22Rv1 (cell line): ENCODE measurements around the gene CALML3.

ENCODE experiments used
- ZFX ChIP-seq: fragments of 450-650 bp; IDR thresholded peaks from 2 replicates; pipeline ENCODE4 v1.6.1; 2017; ENCODE audit warnings: antibody characterized with exemption, borderline replicate concordance
- TF ChIP-seq, protein P1 (sequence below): fragments of 450-650 bp; IDR thresholded peaks from 2 replicates; pipeline ENCODE4 v1.5.1; 2017; ENCODE audit warnings: mild to moderate bottlenecking

DNA sequence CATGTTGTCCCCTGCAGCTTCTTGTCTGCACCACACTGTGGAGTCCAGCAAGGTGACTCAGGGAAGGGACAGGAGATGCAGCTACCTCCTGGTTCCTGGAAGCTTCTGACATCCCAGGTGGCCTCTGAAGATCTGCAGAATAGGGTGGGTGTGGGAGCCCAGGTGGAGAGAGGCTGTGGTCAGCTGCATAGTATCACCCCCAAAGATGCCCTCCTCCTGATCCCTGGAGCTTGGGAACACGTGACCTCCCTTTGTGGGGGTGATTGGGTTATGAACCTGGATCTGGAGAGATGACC is 25.4 kb downstream of the CALML3 start:
- TF ChIP-seq, protein P1, sequence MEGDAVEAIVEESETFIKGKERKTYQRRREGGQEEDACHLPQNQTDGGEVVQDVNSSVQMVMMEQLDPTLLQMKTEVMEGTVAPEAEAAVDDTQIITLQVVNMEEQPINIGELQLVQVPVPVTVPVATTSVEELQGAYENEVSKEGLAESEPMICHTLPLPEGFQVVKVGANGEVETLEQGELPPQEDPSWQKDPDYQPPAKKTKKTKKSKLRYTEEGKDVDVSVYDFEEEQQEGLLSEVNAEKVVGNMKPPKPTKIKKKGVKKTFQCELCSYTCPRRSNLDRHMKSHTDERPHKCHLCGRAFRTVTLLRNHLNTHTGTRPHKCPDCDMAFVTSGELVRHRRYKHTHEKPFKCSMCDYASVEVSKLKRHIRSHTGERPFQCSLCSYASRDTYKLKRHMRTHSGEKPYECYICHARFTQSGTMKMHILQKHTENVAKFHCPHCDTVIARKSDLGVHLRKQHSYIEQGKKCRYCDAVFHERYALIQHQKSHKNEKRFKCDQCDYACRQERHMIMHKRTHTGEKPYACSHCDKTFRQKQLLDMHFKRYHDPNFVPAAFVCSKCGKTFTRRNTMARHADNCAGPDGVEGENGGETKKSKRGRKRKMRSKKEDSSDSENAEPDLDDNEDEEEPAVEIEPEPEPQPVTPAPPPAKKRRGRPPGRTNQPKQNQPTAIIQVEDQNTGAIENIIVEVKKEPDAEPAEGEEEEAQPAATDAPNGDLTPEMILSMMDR = no peak
- no peak for TF ChIP-seq ZFX
